Measurements from ENCODE around the gene ZNF384. TPM values are rescaled to one million over a fixed set of nuclear protein-coding genes. Genes with fewer than 3 reads are reported as not detected.

The ZNF384 gene
- polyA plus RNA-seq, 1 donor: 86.3 TPM

DNA sequence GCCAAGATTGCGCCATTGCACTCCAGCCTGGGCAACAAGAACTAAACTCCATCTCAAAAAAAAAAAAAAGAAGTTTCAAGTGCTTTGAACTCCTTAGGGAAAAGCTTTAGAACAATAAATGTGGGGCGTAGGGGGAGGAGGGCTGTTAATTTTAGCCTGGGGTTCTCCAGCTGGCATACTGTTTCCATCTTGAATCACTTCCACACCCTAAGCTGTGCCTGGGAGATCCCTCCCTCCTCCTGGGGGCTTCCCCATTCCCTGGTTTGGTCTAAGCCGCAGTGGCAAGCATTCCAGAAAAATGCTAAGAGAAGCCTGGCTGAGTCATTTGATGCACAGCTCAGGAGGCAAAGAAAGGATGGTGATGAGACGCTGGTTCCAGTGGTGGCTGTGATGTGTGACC is 2.3 kb upstream of the ZNF384 start:
- no CpG with 5 or more reads among the region's 4 CpGs for WGBS (ENCODE audit: insufficient coverage, low lambda C conversion rate)
- H3K9me3 ChIP-seq (ENCODE audit: control insufficient read depth, low read depth, low read length): no peaks in the 10 kb centered on the region
- peaks cover 5% of the 10 kb centered on the region for H3K4me1 ChIP-seq (ENCODE audit: control insufficient read depth, insufficient read depth, low read length)
- DNase-seq: no peak
- H3K27ac ChIP-seq (ENCODE audit: low read length): no peak overlapping the region
- no peaks in the 10 kb centered on the region for H3K27me3 ChIP-seq (ENCODE audit: control insufficient read depth, insufficient read depth, low read length)
- H3K4me3 ChIP-seq (ENCODE audit: low read length): no peak overlapping the region
- H3K36me3 ChIP-seq (ENCODE audit: control insufficient read depth, insufficient read depth, low read length): no peaks in the 10 kb centered on the region

GRCh38 chr12:6688543-6688998 is 604 bp downstream of the ZNF384 start:
- no peaks in the 10 kb centered on the region for H3K27me3 ChIP-seq (ENCODE audit: control insufficient read depth, insufficient read depth, low read length)
- peak overlapping the region; percentile 93 for H3K27ac ChIP-seq (ENCODE audit: low read length)
- H3K4me3 ChIP-seq (ENCODE audit: low read length): peak overlapping the region; percentile 87
- no peaks in the 10 kb centered on the region for H3K9me3 ChIP-seq (ENCODE audit: control insufficient read depth, low read depth, low read length)
- peaks cover 7% of the 10 kb centered on the region for H3K36me3 ChIP-seq (ENCODE audit: control insufficient read depth, insufficient read depth, low read length)
- WGBS (ENCODE audit: insufficient coverage, low lambda C conversion rate): no CpG with 5 or more reads among the region's 13 CpGs
- H3K4me1 ChIP-seq (ENCODE audit: control insufficient read depth, insufficient read depth, low read length): peaks cover 5% of the 10 kb centered on the region
- peak; percentile 75 to 91 for DNase-seq

DNA sequence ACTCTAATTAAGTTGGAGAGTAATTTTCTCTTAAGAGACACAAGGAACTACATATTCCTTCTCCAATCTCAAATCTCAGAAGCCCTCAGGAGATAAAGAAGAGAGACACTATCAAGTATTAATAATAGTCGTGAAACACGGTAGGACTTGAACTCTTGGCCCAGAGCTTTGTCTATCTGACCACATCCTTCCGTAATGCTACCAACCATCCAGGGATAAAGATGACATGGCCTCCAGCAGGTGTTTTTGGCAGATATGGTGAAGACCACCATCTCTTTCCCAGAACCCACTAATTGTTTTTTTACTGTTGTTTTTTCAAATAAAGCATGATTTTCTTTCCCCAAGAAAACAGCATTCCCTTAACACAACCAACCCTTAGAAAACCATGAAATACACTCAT is 3.4 kb downstream of the ZNF384 start:
- DNase-seq: no peak
- WGBS (ENCODE audit: insufficient coverage, low lambda C conversion rate): no CpG with 5 or more reads among the region's 3 CpGs
- Histone ChIP-seq H3K36me3 (ENCODE audit: control insufficient read depth, insufficient read depth, low read length) (peaks cover 17% of the 10 kb centered on the region), H3K27ac (ENCODE audit: low read length) (no peak overlapping the region), H3K9me3 (ENCODE audit: control insufficient read depth, low read depth, low read length) (no peaks in the 10 kb centered on the region), H3K4me3 (ENCODE audit: low read length) (no peak overlapping the region), H3K27me3 (ENCODE audit: control insufficient read depth, insufficient read depth, low read length) (no peaks in the 10 kb centered on the region), H3K4me1 (ENCODE audit: control insufficient read depth, insufficient read depth, low read length) (peaks cover 5% of the 10 kb centered on the region)

DNA sequence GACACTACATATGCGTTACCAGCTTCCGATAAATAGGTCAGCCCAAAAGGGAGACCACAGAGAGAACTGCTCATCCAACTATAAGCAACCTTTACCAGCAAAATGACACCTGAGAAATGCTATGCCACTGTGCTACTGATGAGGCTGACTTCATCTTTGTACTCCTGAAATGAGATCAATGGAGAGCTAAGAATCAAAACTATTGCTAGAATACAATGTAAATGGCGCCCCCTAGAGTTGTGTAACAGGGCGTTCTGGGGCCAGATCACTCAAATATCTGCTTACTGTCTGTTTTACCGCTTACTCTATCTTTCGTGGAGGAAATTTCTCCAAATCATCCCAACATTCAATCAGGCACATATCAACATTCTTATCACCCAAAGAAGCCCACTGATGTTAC is 4.6 kb downstream of the ZNF384 start:
- Histone ChIP-seq H3K4me1 (ENCODE audit: control insufficient read depth, insufficient read depth, low read length) (no peaks in the 10 kb centered on the region), H3K27me3 (ENCODE audit: control insufficient read depth, insufficient read depth, low read length) (no peaks in the 10 kb centered on the region), H3K36me3 (ENCODE audit: control insufficient read depth, insufficient read depth, low read length) (peaks cover 24% of the 10 kb centered on the region), H3K9me3 (ENCODE audit: control insufficient read depth, low read depth, low read length) (no peaks in the 10 kb centered on the region), H3K4me3 (ENCODE audit: low read length) (no peak overlapping the region), H3K27ac (ENCODE audit: low read length) (no peak overlapping the region)
- DNase-seq: no peak
- no CpG with 5 or more reads among the region's 6 CpGs for WGBS (ENCODE audit: insufficient coverage, low lambda C conversion rate)

GRCh38 chr12:6676962-6677361 is 12.2 kb downstream of the ZNF384 start:
- Histone ChIP-seq H3K4me3 (ENCODE audit: low read length) (no peak overlapping the region), H3K4me1 (ENCODE audit: control insufficient read depth, insufficient read depth, low read length) (no peaks in the 10 kb centered on the region), H3K27me3 (ENCODE audit: control insufficient read depth, insufficient read depth, low read length) (no peaks in the 10 kb centered on the region), H3K9me3 (ENCODE audit: control insufficient read depth, low read depth, low read length) (no peaks in the 10 kb centered on the region), H3K36me3 (ENCODE audit: control insufficient read depth, insufficient read depth, low read length) (peaks cover 87% of the 10 kb centered on the region), H3K27ac (ENCODE audit: low read length) (no peak overlapping the region)
- DNase-seq: no peak
- WGBS (ENCODE audit: insufficient coverage, low lambda C conversion rate): no CpG with 5 or more reads among the region's 5 CpGs

GRCh38 chr12:6672143-6672542 is 17.0 kb downstream of the ZNF384 start:
- H3K36me3 ChIP-seq (ENCODE audit: control insufficient read depth, insufficient read depth, low read length): peaks cover 95% of the 10 kb centered on the region
- no peak for DNase-seq
- H3K4me3 ChIP-seq (ENCODE audit: low read length): no peak overlapping the region
- no peaks in the 10 kb centered on the region for H3K27me3 ChIP-seq (ENCODE audit: control insufficient read depth, insufficient read depth, low read length)
- H3K27ac ChIP-seq (ENCODE audit: low read length): no peak overlapping the region
- H3K4me1 ChIP-seq (ENCODE audit: control insufficient read depth, insufficient read depth, low read length): no peaks in the 10 kb centered on the region
- no peaks in the 10 kb centered on the region for H3K9me3 ChIP-seq (ENCODE audit: control insufficient read depth, low read depth, low read length)
- WGBS (ENCODE audit: insufficient coverage, low lambda C conversion rate): 100% methylated on average over 1 of the region's 18 CpGs

DNA sequence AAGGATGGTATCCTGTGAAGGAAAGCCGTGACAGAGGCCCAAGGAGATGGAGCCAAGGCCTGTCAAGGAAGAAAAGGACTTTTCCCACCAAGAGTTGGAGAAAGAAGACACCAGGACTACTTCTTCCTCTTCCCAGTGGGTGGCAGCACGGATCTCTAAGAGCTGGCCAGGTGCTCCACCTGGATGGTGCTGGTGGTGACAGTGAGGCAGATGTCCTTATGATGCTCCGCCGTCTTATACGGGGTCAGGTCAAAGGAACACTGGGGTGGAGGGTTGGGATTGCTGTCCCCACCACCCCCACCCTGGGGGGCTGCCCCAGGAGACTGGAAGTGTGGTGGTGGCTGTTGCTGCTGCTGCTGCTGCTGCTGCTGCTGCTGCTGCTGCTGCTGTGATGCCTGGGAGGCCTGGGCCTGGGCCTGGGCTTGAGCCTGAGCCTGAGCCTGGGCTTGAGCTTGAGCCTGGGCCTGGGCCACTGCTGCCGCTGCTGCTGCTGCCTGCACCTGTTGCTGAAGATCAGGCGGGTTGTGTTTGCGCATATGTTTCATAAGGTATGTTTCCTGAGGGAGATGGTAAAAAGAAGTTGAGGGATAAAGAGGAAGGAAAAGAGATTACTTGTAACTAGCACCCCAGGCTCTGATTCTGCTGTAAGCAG is 21.5 kb downstream of the ZNF384 start:
- H3K4me1 ChIP-seq (ENCODE audit: control insufficient read depth, insufficient read depth, low read length): no peaks in the 10 kb centered on the region
- DNase-seq: peak in 1 of 2 donors; percentile 25
- H3K27ac ChIP-seq (ENCODE audit: low read length): no peak overlapping the region
- WGBS (ENCODE audit: insufficient coverage, low lambda C conversion rate): 100% methylated on average over 1 of the region's 8 CpGs
- no peaks in the 10 kb centered on the region for H3K9me3 ChIP-seq (ENCODE audit: control insufficient read depth, low read depth, low read length)
- no peaks in the 10 kb centered on the region for H3K27me3 ChIP-seq (ENCODE audit: control insufficient read depth, insufficient read depth, low read length)
- no peak overlapping the region for H3K4me3 ChIP-seq (ENCODE audit: low read length)
- H3K36me3 ChIP-seq (ENCODE audit: control insufficient read depth, insufficient read depth, low read length): peaks cover 64% of the 10 kb centered on the region

DNA sequence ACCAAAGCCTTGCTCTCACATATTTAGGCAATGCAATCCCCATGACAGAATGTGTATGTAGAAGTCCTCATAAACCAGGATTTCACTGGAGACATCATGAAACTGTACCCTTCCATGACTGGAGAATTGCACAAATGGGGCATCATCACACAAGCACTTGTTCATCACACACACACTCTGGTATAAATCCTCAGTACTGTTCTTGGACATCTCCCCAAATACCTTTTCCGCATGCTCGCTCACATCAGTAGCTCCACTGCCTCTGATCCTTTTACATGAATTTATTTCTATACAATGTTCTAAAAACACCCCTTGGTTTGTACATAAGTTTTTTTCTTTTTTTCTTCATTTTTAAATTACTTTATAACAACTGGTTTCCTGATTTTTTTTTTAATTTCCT is 23.0 kb downstream of the ZNF384 start:
- H3K36me3 ChIP-seq (ENCODE audit: control insufficient read depth, insufficient read depth, low read length): peaks cover 49% of the 10 kb centered on the region
- WGBS (ENCODE audit: insufficient coverage, low lambda C conversion rate): 96% methylated on average over 2 of the region's 2 CpGs

GRCh38 chr12:6664902-6665301 is 24.3 kb downstream of the ZNF384 start:
- H3K36me3 ChIP-seq (ENCODE audit: control insufficient read depth, insufficient read depth, low read length): peaks cover 37% of the 10 kb centered on the region
- no peak overlapping the region for H3K4me3 ChIP-seq (ENCODE audit: low read length)
- no CpG with 5 or more reads among the region's 2 CpGs for WGBS (ENCODE audit: insufficient coverage, low lambda C conversion rate)
- no peak overlapping the region for H3K27ac ChIP-seq (ENCODE audit: low read length)
- peaks cover 6% of the 10 kb centered on the region for H3K4me1 ChIP-seq (ENCODE audit: control insufficient read depth, insufficient read depth, low read length)
- H3K9me3 ChIP-seq (ENCODE audit: control insufficient read depth, low read depth, low read length): no peaks in the 10 kb centered on the region
- no peak for DNase-seq
- no peaks in the 10 kb centered on the region for H3K27me3 ChIP-seq (ENCODE audit: control insufficient read depth, insufficient read depth, low read length)

More for the DNA sequence above, 23.0 kb downstream of the ZNF384 start:
- Histone ChIP-seq H3K4me3 (ENCODE audit: low read length) (no peak overlapping the region), H3K4me1 (ENCODE audit: control insufficient read depth, insufficient read depth, low read length) (peaks cover 6% of the 10 kb centered on the region), H3K27ac (ENCODE audit: low read length) (no peak overlapping the region), H3K27me3 (ENCODE audit: control insufficient read depth, insufficient read depth, low read length) (no peaks in the 10 kb centered on the region), H3K9me3 (ENCODE audit: control insufficient read depth, low read depth, low read length) (no peaks in the 10 kb centered on the region)
- DNase-seq: no peak

- Histone ChIP-seq H3K4me3 (ENCODE audit: low read length) (peak within 1 kb of the TSS; percentile 81), H3K4me1 (ENCODE audit: control insufficient read depth, insufficient read depth, low read length) (peaks cover 6% of the 10 kb centered on the region), H3K36me3 (ENCODE audit: control insufficient read depth, insufficient read depth, low read length) (peaks cover 30% of the 10 kb centered on the region), H3K27me3 (ENCODE audit: control insufficient read depth, insufficient read depth, low read length) (no peaks in the 10 kb centered on the region), H3K9me3 (ENCODE audit: control insufficient read depth, low read depth, low read length) (no peaks in the 10 kb centered on the region), H3K27ac (ENCODE audit: low read length) (peak within 1 kb of the TSS; percentile 70)
- 30% methylated on average over 2 of the region's 37 CpGs for WGBS (ENCODE audit: insufficient coverage, low lambda C conversion rate)
- peak; percentile 99 to 100 for DNase-seq
Measured at GRCh38 chr12:6662906-6663742, 26.1 kb downstream of the ZNF384 start, which contains the start of gene ING4. Gene ING4 (minus strand): TSS chr12:6663119. CDS start chr12:6663101, 18 bp downstream.

Data from large intestine (tissue), 3 donors.